Neural progenitor cell (in vitro differentiated cells): Measurements from ENCODE around the gene STXBP4. TPM values are rescaled to one million over a fixed set of nuclear protein-coding genes. Genes with fewer than 3 reads are reported as not detected.

Experiments used
- DNase-seq: peaks from one replicate; pipeline ENCODE4 v3.0.0-alpha.2; 2016; ENCODE audit warnings: low spot score
- H2AFZ ChIP-seq: fragments of 200-600 bp; sonication (generic); replicated peaks from 2 replicates; pipeline ENCODE4 v1.6.1; 2016; ENCODE audit warnings: antibody characterized with exemption
- H3F3A ChIP-seq: fragments of 200-600 bp; sonication (generic); 2 replicates; pipeline ENCODE4 v1.6.1; 2016; ENCODE audit warnings: antibody characterized with exemption, low read depth
- H3K27ac ChIP-seq: fragments of 200-600 bp; sonication (generic); 2 replicates; pipeline ENCODE4 v1.5.1; 2016; ENCODE audit warnings: mild to moderate bottlenecking
- H3K27me3 ChIP-seq: fragments of 200-600 bp; sonication (generic); 2 replicates; pipeline ENCODE4 v1.6.1; 2016; ENCODE audit warnings: mild to moderate bottlenecking, moderate library complexity
- H3K36me3 ChIP-seq: fragments of 200-600 bp; sonication (generic); 2 replicates; pipeline ENCODE4 v1.5.1; 2016
- H3K4me1 ChIP-seq: fragments of 200-600 bp; sonication (generic); 2 replicates; pipeline ENCODE4 v1.6.1; 2016; ENCODE audit warnings: mixed run types
- H3K4me2 ChIP-seq: fragments of 200-600 bp; sonication (generic); 2 replicates; pipeline ENCODE4 v1.6.1; 2016
- H3K4me3 ChIP-seq: fragments of 200-600 bp; sonication (generic); 2 replicates; pipeline ENCODE4 v1.5.1; 2016
- H3K79me2 ChIP-seq: fragments of 200-600 bp; sonication (generic); 2 replicates; pipeline ENCODE4 v1.6.1; 2016; ENCODE audit warnings: low read depth
- H3K9ac ChIP-seq: fragments of 200-600 bp; sonication (generic); 2 replicates; pipeline ENCODE4 v1.6.1; 2016
- H3K9me3 ChIP-seq: fragments of 200-600 bp; sonication (generic); 2 replicates; pipeline ENCODE4 v1.5.1; 2016; ENCODE audit warnings: low read depth
- H4K20me1 ChIP-seq: fragments of 200-600 bp; sonication (generic); 2 replicates; pipeline ENCODE4 v1.6.1; 2016; ENCODE audit warnings: low read depth
- H3K27ac Mint-ChIP-seq: 3 replicates; pipeline ENCODE4 v1.8.0; 2021; ENCODE audit warnings: mixed read lengths
- H3K27me3 Mint-ChIP-seq: 2 replicates; pipeline ENCODE4 v1.8.0; 2022; ENCODE audit warnings: low read depth, mild to moderate bottlenecking, inconsistent platforms, moderate library complexity, mixed read lengths; ENCODE audit not compliant: insufficient read depth
- H3K36me3 Mint-ChIP-seq: 3 replicates; pipeline ENCODE4 v1.8.0; 2021; ENCODE audit warnings: mixed read lengths
- H3K4me1 Mint-ChIP-seq: 3 replicates; pipeline ENCODE4 v1.8.0; 2021; ENCODE audit warnings: mixed read lengths
- H3K4me3 Mint-ChIP-seq: 3 replicates; pipeline ENCODE4 v1.8.0; 2021; ENCODE audit warnings: mild to moderate bottlenecking, moderate library complexity, mixed read lengths
- H3K9me3 Mint-ChIP-seq: 3 replicates; pipeline ENCODE4 v1.8.0; 2020; ENCODE audit warnings: mixed read lengths
- CTCF ChIP-seq: fragments of 200-600 bp; sonication (generic); IDR thresholded peaks from 2 replicates; pipeline ENCODE4 v1.5.1; 2017; ENCODE audit warnings: antibody characterized with exemption, mild to moderate bottlenecking
- EZH2 ChIP-seq: fragments of 200-600 bp; sonication (generic); IDR thresholded peaks from 2 replicates; pipeline ENCODE4 v1.6.1; 2017; ENCODE audit warnings: antibody characterized with exemption, mild to moderate bottlenecking, moderate library complexity
- EZH2phosphoT487 ChIP-seq: fragments of 200-600 bp; sonication (generic); IDR thresholded peaks from 2 replicates; pipeline ENCODE4 v1.6.1; 2017; ENCODE audit warnings: antibody characterized with exemption
- total RNA-seq: library from RNA; depleted of rRNA; stranded (reverse); fragments of >200 nt; gene quantifications from 2 replicates; pipeline ENCODE4 v1.2.3, GENCODE V29; 2015; ENCODE audit warnings: low replicate concordance

STXBP4 gene
- total RNA-seq, 1 donor from 2014 or later: 111 TPM

- no peaks in the 10 kb centered on the region for H4K20me1 ChIP-seq
- Mint-ChIP-seq H3K4me3 (no peak overlapping the region), H3K9me3 (no peaks in the 10 kb centered on the region), H3K36me3 (peaks cover 8% of the 10 kb centered on the region), H3K27me3 (no peaks in the 10 kb centered on the region), H3K27ac (no peak overlapping the region), H3K4me1 (no peaks in the 10 kb centered on the region)
- H2AFZ ChIP-seq: no peak overlapping the region
- H3K36me3 ChIP-seq: no peaks in the 10 kb centered on the region
- no peak for DNase-seq
- no peaks in the 10 kb centered on the region for H3K4me1 ChIP-seq
- H3K27ac ChIP-seq: no peak overlapping the region
- H3K79me2 ChIP-seq: no peaks in the 10 kb centered on the region
- no peaks in the 10 kb centered on the region for H3F3A ChIP-seq
- H3K9ac ChIP-seq: no peak overlapping the region
- no peak overlapping the region for H3K4me2 ChIP-seq
- TF ChIP-seq CTCF (no peak), EZH2phosphoT487 (no peak), EZH2 (no peak)
- H3K27me3 ChIP-seq: no peaks in the 10 kb centered on the region
- no peak overlapping the region for H3K4me3 ChIP-seq
- no peaks in the 10 kb centered on the region for H3K9me3 ChIP-seq
These were observed 33.9 kb downstream of the STXBP4 start for GRCh38 chr17:55002458-55002857.

DNA sequence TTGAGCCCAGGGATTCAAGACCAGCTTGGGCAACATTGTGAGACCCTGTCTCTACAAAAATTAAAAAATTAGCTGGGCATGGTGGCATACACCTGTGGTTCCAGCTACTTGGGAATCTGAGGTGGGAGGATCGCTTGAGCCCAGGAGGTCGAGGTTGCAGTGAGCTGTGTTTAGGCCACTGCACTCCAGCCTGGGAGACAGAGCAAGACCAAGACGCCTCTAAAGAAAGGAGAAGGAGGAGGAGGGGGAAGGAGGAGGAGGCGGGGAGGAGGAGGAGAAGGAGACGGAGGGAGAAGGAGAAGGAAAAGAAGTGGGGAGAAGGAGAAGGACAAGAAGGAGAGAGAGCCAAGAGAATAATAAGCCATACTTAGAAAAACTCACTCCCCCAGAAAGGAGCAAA lies 35.9 kb downstream of the STXBP4 start:
- no peak overlapping the region for H3K4me3 Mint-ChIP-seq
- Histone ChIP-seq H3K9ac (no peak overlapping the region), H3K4me1 (no peaks in the 10 kb centered on the region), H3K36me3 (peaks cover 3% of the 10 kb centered on the region), H3K4me3 (no peak overlapping the region), H3F3A (no peaks in the 10 kb centered on the region), H3K79me2 (no peaks in the 10 kb centered on the region), H3K4me2 (no peak overlapping the region), H2AFZ (no peak overlapping the region), H3K27ac (no peak overlapping the region), H3K27me3 (no peaks in the 10 kb centered on the region), H4K20me1 (no peaks in the 10 kb centered on the region), H3K9me3 (no peaks in the 10 kb centered on the region)
- TF ChIP-seq EZH2phosphoT487: no peak
- TF ChIP-seq EZH2: no peak
- TF ChIP-seq CTCF: no peak
- no peaks in the 10 kb centered on the region for H3K9me3 Mint-ChIP-seq
- no peak overlapping the region for H3K27ac Mint-ChIP-seq
- DNase-seq: no peak
- peaks cover 13% of the 10 kb centered on the region for H3K36me3 Mint-ChIP-seq
- H3K27me3 Mint-ChIP-seq: no peaks in the 10 kb centered on the region
- no peaks in the 10 kb centered on the region for H3K4me1 Mint-ChIP-seq

DNA sequence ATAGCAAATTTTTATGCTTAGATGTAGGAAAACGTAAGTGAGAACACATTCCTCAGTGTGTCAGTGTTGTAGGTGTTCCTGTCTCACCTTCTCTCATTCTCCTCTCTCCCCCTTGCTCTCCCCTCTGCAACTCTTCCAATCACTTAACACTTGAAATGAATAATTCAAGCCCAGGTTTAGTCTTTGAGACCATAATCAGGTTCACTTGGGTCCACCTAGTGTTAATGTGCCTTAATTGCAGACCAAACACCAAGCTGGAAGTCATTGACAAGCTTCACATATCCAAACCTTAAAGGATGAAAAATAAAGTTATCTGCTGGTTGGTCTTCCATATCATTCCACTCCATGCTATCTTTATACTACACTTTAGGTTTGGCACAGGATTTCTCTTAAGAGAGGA lies 37.0 kb downstream of the STXBP4 start:
- no peaks in the 10 kb centered on the region for H3K9me3 Mint-ChIP-seq
- peak; percentile 30 for DNase-seq

More for the DNA sequence above, 37.0 kb downstream of the STXBP4 start:
- Histone ChIP-seq H3K9ac (no peak overlapping the region), H3K4me3 (no peak overlapping the region), H3F3A (no peaks in the 10 kb centered on the region), H3K9me3 (no peaks in the 10 kb centered on the region), H3K27ac (no peak overlapping the region), H3K4me1 (no peaks in the 10 kb centered on the region), H3K79me2 (no peaks in the 10 kb centered on the region), H4K20me1 (no peaks in the 10 kb centered on the region), H2AFZ (no peak overlapping the region), H3K4me2 (no peak overlapping the region), H3K36me3 (peaks cover 12% of the 10 kb centered on the region), H3K27me3 (no peaks in the 10 kb centered on the region)
- Mint-ChIP-seq H3K4me3 (no peak overlapping the region), H3K4me1 (no peaks in the 10 kb centered on the region), H3K27ac (no peak overlapping the region), H3K27me3 (no peaks in the 10 kb centered on the region), H3K36me3 (peaks cover 13% of the 10 kb centered on the region)
- TF ChIP-seq CTCF: peak; percentile 58
- no peak for TF ChIP-seq EZH2
